A549 (cell line): ENCODE measurements around the gene ATAT1. TPM values are rescaled to one million over a fixed set of nuclear protein-coding genes. Genes with fewer than 3 reads are reported as not detected.

Source experiments
- ATAC-seq, 2 experiments: fragments of 200-7000 bp in 1 of 2; fragments of >200 bp in 1 of 2; cut with Nextera tagmentation in 1 of 2; cut with Tn5 transposase in 1 of 2; 3 replicates each; pipeline versions ENCODE4 v1.8.0 to v1.9.1; 2018 to 2020; ENCODE audit warnings: mild to moderate bottlenecking in 1 of 2, moderate library complexity in 1 of 2
- CTCF ChIA-PET: fragments of 300-600 bp; sonication (Branson Sonifier 250); formaldehyde crosslinking; extraction: SDS; loops from one replicate; lab custom pipeline; 2021; ENCODE audit warnings: antibody characterized with exemption, inconsistent platforms; lab: Yijun Ruan, JAX
- POLR2A ChIA-PET: fragments of 350-600 bp; formaldehyde crosslinking; extraction: SDS; loops from one replicate; lab custom pipeline; 2021; ENCODE audit warnings: antibody characterized with exemption, inconsistent platforms; lab: Yijun Ruan, JAX
- DNase-seq, 2 experiments: peaks; one replicate each; pipeline versions ENCODE4 v3.0.0 to v3.0.0-alpha.2; 2011 to 2016; ENCODE audit warnings: low read depth in 1 of 2, low spot score in 1 of 2
- FAIRE-seq: peaks from 2 replicates; lab custom pipeline; 2011; peaks lifted over from hg19 to GRCh38; lab: Jason Lieb, UNC
- H3K27ac ChIP-seq, 2 experiments: fragments of >200 bp; sonication (Bioruptor Twin); formaldehyde crosslinking; 3 replicates each; pipeline ENCODE4 v1.5.1; 2016 to 2017
- H3K4me1 ChIP-seq: fragments of >200 bp; sonication (Bioruptor Twin); formaldehyde crosslinking; 3 replicates; pipeline ENCODE4 v1.6.1; 2016
- H3K4me2 ChIP-seq: fragments of >200 bp; sonication (Bioruptor Twin); formaldehyde crosslinking; 3 replicates; pipeline ENCODE4 v1.6.1; 2016
- H3K4me3 ChIP-seq: fragments of >200 bp; sonication (Bioruptor Twin); formaldehyde crosslinking; 3 replicates; pipeline ENCODE4 v1.5.1; 2016
- H3K9me3 ChIP-seq: fragments of >200 bp; sonication (Bioruptor Twin); formaldehyde crosslinking; 3 replicates; pipeline ENCODE4 v1.6.1; 2016
- CBX8 ChIP-seq: fragments of 200-600 bp; sonication (generic); IDR thresholded peaks from 2 replicates; pipeline ENCODE4 v1.6.1; 2016
- CEBPB ChIP-seq, 2 experiments: fragments of >200 bp in 1 of 2; sonication (Bioruptor Twin) in 1 of 2; formaldehyde crosslinking in 1 of 2; IDR thresholded peaks; 2 replicates each; pipeline ENCODE4 v1.6.1; 2012 to 2016
- CHD2 ChIP-seq: fragments of 150-350 bp; IDR thresholded peaks from 2 replicates; pipeline ENCODE4 v1.6.1; 2014; ENCODE audit warnings: low read length; ENCODE audit not compliant: partially characterized antibody
- CTCF ChIP-seq: fragments of >200 bp; sonication (Bioruptor Twin); formaldehyde crosslinking; IDR thresholded peaks from 3 replicates; pipeline ENCODE4 v1.5.1; 2016
- ESRRA ChIP-seq: fragments of 150-350 bp; IDR thresholded peaks from 2 replicates; pipeline ENCODE4 v1.6.1; 2014; ENCODE audit warnings: mild to moderate bottlenecking, low read length, borderline replicate concordance
- FOSL2 ChIP-seq, 2 experiments: fragments of 450-650 bp in 1 of 2; fragments of >200 bp in 1 of 2; sonication (Bioruptor Twin) in 1 of 2; formaldehyde crosslinking; IDR thresholded peaks; 2 replicates each; pipeline versions ENCODE4 v1.5.0 to v1.6.1; 2016 to 2020; ENCODE audit warnings: mild to moderate bottlenecking in 1 of 2, moderate library complexity in 1 of 2
- FOXS1 ChIP-seq: fragments of 250-450 bp; sonication (Bioruptor Pico); IDR thresholded peaks from 2 replicates; pipeline ENCODE4 v1.5.0; 2020; ENCODE audit warnings: mild to moderate bottlenecking, moderate library complexity
- GATA3 ChIP-seq: IDR thresholded peaks from 2 replicates; pipeline ENCODE4 v1.6.1; 2012; ENCODE audit warnings: borderline replicate concordance
- HOXA7 ChIP-seq: fragments of 250-450 bp; sonication (Bioruptor Pico); IDR thresholded peaks from 2 replicates; pipeline ENCODE4 v1.5.0; 2020; ENCODE audit warnings: mild to moderate bottlenecking, moderate library complexity
- MAFK ChIP-seq: fragments of 450-650 bp; IDR thresholded peaks from 2 replicates; pipeline ENCODE4 v1.6.1; 2014; ENCODE audit not compliant: partially characterized antibody
- MAX ChIP-seq: IDR thresholded peaks from 2 replicates; pipeline ENCODE4 v1.6.1; 2012
- MAZ ChIP-seq: fragments of 150-350 bp; IDR thresholded peaks from 2 replicates; pipeline ENCODE4 v1.6.1; 2014; ENCODE audit warnings: antibody characterized with exemption, low read depth, low read length, borderline replicate concordance
- PHF8 ChIP-seq: fragments of 200-600 bp; sonication (generic); IDR thresholded peaks from 2 replicates; pipeline ENCODE4 v1.6.1; 2016; ENCODE audit warnings: low read depth, mild to moderate bottlenecking, antibody characterized with exemption, moderate library complexity, borderline replicate concordance
- POLR2A ChIP-seq: IDR thresholded peaks from 2 replicates; pipeline ENCODE4 v1.6.1; 2012; ENCODE audit warnings: mild to moderate bottlenecking, low read length
- REST ChIP-seq: fragments of 200-600 bp; sonication (generic); IDR thresholded peaks from 2 replicates; pipeline ENCODE4 v1.6.1; 2016; ENCODE audit warnings: antibody characterized with exemption, mild to moderate bottlenecking, moderate library complexity
- RNF2 ChIP-seq: fragments of 200-600 bp; sonication (generic); IDR thresholded peaks from 2 replicates; pipeline ENCODE4 v1.6.1; 2016; ENCODE audit warnings: low read depth, mild to moderate bottlenecking, antibody characterized with exemption, moderate library complexity, borderline replicate concordance
- TFCP2L1 ChIP-seq: fragments of 250-450 bp; sonication (Bioruptor Pico); IDR thresholded peaks from 2 replicates; pipeline ENCODE4 v1.5.0; 2021; ENCODE audit warnings: mild to moderate bottlenecking
- ZC3H11A ChIP-seq: fragments of 450-650 bp; IDR thresholded peaks from 2 replicates; pipeline ENCODE4 v1.6.1; 2014; ENCODE audit warnings: antibody characterized with exemption, mild to moderate bottlenecking
- ZSCAN20 ChIP-seq: fragments of 250-450 bp; sonication (Bioruptor Pico); IDR thresholded peaks from 2 replicates; pipeline ENCODE4 v1.8.0; 2022; ENCODE audit warnings: mild to moderate bottlenecking, moderate library complexity
- WGBS: methylation state at CpG from one replicate; pipeline ENCODE4 v1.1.6; 2017; ENCODE audit errors: missing lambda C conversion rate; 5-methylcytosine and 5-hydroxymethylcytosine counted together
- polyA plus RNA-seq, 4 experiments: library from polyadenylated mRNA; depleted of rRNA in 3 of 4; stranded (reverse); fragments of >200 nt; fragmentation: RNase III in 1 of 4; extraction: RNeasy Plus Mini Kit Qiagen cat#74134 plus additional on column Dnase treatment in 1 of 4; gene quantifications; 2 replicates in 3 of 4; 3 replicates in 1 of 4; pipeline ENCODE4 v1.2.3, GENCODE V29; 2011 to 2017
- TF ChIP-seq, protein P1 (sequence below): IDR thresholded peaks from 2 replicates; pipeline ENCODE4 v1.6.1; 2012

The ATAT1 gene
- polyA plus RNA-seq, 2 of the 4 experiments (the other 2 are of a cell fraction): 7.4 to 8.6 TPM

GRCh38 chr6:30612687-30613248 is 13.9 kb upstream of the ATAT1 start:
- FAIRE-seq (no peak), ATAC-seq (no peak), DNase-seq (no peak)
- 59% methylated on average over 6 of the region's 6 CpGs for WGBS
- H3K9me3 ChIP-seq: no peaks in the 10 kb centered on the region
- H3K4me1 ChIP-seq: peaks cover 33% of the 10 kb centered on the region
- CTCF ChIA-PET: interaction anchor here (0.6 to 3.7 kb wide), 9 partner anchors 9 to 131 kb away, joined by 3 to 16 read pairs (median 6); no protein-coding TSS in a partner anchor
- H3K4me3 ChIP-seq: no peak overlapping the region
- H3K27ac ChIP-seq: peak overlapping the region in 1 of 2 experiments; percentile 17; a peak in 1 of 6 replicates
- peak overlapping the region; percentile 100; the same call in 2 of the 3 replicates for H3K4me2 ChIP-seq
- TF ChIP-seq, protein P1, sequence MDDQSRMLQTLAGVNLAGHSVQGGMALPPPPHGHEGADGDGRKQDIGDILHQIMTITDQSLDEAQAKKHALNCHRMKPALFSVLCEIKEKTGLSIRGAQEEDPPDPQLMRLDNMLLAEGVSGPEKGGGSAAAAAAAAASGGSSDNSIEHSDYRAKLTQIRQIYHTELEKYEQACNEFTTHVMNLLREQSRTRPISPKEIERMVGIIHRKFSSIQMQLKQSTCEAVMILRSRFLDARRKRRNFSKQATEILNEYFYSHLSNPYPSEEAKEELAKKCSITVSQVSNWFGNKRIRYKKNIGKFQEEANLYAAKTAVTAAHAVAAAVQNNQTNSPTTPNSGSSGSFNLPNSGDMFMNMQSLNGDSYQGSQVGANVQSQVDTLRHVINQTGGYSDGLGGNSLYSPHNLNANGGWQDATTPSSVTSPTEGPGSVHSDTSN: no peak
- TF ChIP-seq HOXA7 (CRISPR knock-in tag): no peak
- TF ChIP-seq CEBPB (IDR thresholded peaks at IDR 0.05): no peak
- TF ChIP-seq CHD2: no peak
- no peak for TF ChIP-seq RNF2
- TF ChIP-seq MAZ: no peak
- TF ChIP-seq ESRRA: no peak
- TF ChIP-seq CBX8: no peak
- TF ChIP-seq ZSCAN20 (CRISPR knock-in tag): no peak
- no peak for TF ChIP-seq MAFK
- no peak for TF ChIP-seq GATA3
- TF ChIP-seq FOXS1 (CRISPR knock-in tag): no peak
- no peak for TF ChIP-seq ZC3H11A
- no peak for TF ChIP-seq MAX
- no peak for TF ChIP-seq REST
- TF ChIP-seq PHF8: no peak
- TF ChIP-seq CTCF: no peak
- TF ChIP-seq, all 56 proteins: peak for 0
- POLR2A ChIA-PET: interaction anchor here (1.8 to 3.0 kb wide), 4 partner anchors 12 to 68 kb away, joined by 4 to 15 read pairs (median 10); partner anchors contain the start of gene ABCF1

DNA sequence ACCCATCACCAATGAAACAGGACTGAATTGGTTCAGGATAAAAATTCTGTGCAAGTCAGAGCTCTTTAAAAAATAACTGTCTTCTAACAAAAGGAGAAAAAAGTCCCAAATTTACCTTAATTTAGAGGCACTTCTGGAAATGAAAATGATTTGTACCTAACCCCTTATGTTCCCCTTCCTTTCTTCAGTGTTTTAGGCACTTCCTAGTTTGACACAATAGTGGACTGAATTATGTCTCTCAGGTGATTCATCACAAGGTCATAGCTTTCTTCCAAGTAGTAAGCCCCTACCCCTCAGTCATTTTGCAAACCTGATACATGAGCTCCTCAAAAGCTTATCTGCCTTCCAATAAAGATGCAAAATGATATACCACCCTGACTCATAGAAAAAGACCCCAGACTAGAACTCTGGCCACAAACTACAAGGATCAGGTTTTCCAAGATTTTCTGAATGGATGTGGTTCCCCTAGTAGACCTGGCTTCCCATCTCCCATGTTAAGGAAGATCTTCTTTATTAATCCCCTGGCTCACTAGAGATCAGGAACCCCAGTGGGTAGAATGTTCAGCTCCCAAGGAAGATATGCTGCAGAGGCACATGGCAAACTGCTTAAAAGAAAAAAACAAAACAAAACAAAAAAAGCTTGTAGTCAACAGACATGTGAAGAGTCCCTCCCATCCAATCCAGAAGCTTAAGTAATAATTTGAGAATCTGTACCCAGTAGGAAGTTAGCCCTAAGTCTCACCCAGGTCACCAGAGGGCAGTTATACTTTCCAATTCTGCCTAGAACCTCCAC is 13.2 kb upstream of the ATAT1 start:
- H3K4me3 ChIP-seq: no peak overlapping the region
- CTCF ChIA-PET: interaction anchor here (0.6 to 3.7 kb wide), 9 partner anchors 10 to 160 kb away, joined by 3 to 16 read pairs (median 6); no protein-coding TSS in a partner anchor
- H3K4me2 ChIP-seq: peak overlapping the region; percentile 100
- DNase-seq: no peak
- peaks cover 33% of the 10 kb centered on the region for H3K4me1 ChIP-seq
- no peak for FAIRE-seq
- POLR2A ChIA-PET: interaction anchor here (1.8 to 3.0 kb wide), 4 partner anchors 13 to 69 kb away, joined by 4 to 15 read pairs (median 10); partner anchors contain the start of gene ABCF1
- no peak for ATAC-seq
- no peaks in the 10 kb centered on the region for H3K9me3 ChIP-seq
- H3K27ac ChIP-seq: peak overlapping the region in 1 of 2 experiments; percentile 90; a peak in 4 of 6 replicates
- TF ChIP-seq POLR2A: no peak
- TF ChIP-seq TFCP2L1 (CRISPR knock-in tag): no peak
- no peak for TF ChIP-seq FOSL2 (IDR thresholded peaks at IDR 0.05)
- TF ChIP-seq FOSL2 (CRISPR knock-in tag; IDR thresholded peaks at IDR 0.05): peak; percentile 27; the same call in 1 of the 2 replicates
